ENCODE data around the gene SPSB4.

Gene SPSB4

DNA sequence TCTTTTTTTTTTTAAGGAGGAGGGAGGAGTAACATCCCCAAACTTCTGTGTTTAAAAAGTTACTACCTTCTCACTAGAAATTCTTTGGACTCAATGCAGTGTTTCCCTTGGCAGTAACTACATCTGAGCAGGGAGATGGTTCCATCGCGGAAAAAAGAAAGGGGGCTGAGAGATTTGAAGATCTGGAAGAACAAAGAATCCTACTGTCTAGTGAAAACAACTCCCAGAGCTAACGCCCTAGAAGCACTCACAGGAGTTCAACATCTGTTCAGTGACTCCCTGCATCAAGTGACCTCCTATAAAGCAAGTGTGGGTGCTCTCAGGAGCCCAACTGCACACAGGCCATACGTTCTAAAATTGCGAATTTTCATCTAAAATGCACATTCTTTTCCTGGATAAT lies 113.7 kb downstream of the SPSB4 start:
- TF ChIP-seq, protein P1, sequence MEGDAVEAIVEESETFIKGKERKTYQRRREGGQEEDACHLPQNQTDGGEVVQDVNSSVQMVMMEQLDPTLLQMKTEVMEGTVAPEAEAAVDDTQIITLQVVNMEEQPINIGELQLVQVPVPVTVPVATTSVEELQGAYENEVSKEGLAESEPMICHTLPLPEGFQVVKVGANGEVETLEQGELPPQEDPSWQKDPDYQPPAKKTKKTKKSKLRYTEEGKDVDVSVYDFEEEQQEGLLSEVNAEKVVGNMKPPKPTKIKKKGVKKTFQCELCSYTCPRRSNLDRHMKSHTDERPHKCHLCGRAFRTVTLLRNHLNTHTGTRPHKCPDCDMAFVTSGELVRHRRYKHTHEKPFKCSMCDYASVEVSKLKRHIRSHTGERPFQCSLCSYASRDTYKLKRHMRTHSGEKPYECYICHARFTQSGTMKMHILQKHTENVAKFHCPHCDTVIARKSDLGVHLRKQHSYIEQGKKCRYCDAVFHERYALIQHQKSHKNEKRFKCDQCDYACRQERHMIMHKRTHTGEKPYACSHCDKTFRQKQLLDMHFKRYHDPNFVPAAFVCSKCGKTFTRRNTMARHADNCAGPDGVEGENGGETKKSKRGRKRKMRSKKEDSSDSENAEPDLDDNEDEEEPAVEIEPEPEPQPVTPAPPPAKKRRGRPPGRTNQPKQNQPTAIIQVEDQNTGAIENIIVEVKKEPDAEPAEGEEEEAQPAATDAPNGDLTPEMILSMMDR (conservative IDR thresholded peaks at IDR 0.05; ENCODE audit: low read depth, low read length): no peak
- Histone ChIP-seq H3K27ac (no peak overlapping the region), H2AFZ (ENCODE audit: low read depth) (no peak overlapping the region), H3K79me2 (ENCODE audit: insufficient read depth, low read depth) (no peaks in the 10 kb centered on the region), H3K9ac (no peak overlapping the region), H3K4me1 (ENCODE audit: low read depth, poor library complexity, severe bottlenecking) (no peaks in the 10 kb centered on the region), H3K4me3 (IDR thresholded peaks at IDR 0.05; ENCODE audit: insufficient read depth, low read depth, low read length) (no peak overlapping the region), H3K4me2 (no peak overlapping the region), H4K20me1 (ENCODE audit: insufficient read depth) (no peaks in the 10 kb centered on the region), H3K36me3 (ENCODE audit: insufficient read depth) (no peaks in the 10 kb centered on the region), H3K27me3 (ENCODE audit: insufficient read depth, low read depth) (no peaks in the 10 kb centered on the region)

DNA sequence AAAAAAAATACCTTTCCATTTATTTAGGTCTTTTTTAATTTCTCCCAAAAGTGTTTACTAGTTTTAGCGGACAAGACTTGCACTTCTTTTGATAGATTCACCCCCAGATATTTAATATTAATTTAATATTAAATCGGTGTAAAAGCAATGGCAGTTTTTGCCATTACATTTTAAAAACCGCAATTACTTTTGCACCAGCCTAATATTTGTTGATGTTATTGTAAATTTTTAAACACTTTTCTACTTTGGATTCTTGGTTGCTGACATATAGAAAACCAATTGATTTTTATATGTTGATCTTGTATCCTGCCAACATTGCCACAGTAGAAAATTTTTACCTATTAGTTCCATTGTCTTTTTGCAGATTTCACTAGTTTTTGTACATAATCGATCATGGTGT lies 116.5 kb downstream of the SPSB4 start:
- H3K79me2 ChIP-seq (ENCODE audit: insufficient read depth, low read depth): no peaks in the 10 kb centered on the region
- H3K4me3 ChIP-seq (IDR thresholded peaks at IDR 0.05; ENCODE audit: insufficient read depth, low read depth, low read length): no peak overlapping the region
- H3K27me3 ChIP-seq (ENCODE audit: insufficient read depth, low read depth): no peaks in the 10 kb centered on the region
- no peaks in the 10 kb centered on the region for H3K36me3 ChIP-seq (ENCODE audit: insufficient read depth)
- H2AFZ ChIP-seq (ENCODE audit: low read depth): no peak overlapping the region
- TF ChIP-seq, protein P1 (conservative IDR thresholded peaks at IDR 0.05; ENCODE audit: low read depth, low read length): no peak
- H3K27ac ChIP-seq: no peak overlapping the region
- H3K9ac ChIP-seq: no peak overlapping the region
- no peaks in the 10 kb centered on the region for H3K4me1 ChIP-seq (ENCODE audit: low read depth, poor library complexity, severe bottlenecking)
- no peak overlapping the region for H3K4me2 ChIP-seq
- H4K20me1 ChIP-seq (ENCODE audit: insufficient read depth): no peaks in the 10 kb centered on the region

DNA sequence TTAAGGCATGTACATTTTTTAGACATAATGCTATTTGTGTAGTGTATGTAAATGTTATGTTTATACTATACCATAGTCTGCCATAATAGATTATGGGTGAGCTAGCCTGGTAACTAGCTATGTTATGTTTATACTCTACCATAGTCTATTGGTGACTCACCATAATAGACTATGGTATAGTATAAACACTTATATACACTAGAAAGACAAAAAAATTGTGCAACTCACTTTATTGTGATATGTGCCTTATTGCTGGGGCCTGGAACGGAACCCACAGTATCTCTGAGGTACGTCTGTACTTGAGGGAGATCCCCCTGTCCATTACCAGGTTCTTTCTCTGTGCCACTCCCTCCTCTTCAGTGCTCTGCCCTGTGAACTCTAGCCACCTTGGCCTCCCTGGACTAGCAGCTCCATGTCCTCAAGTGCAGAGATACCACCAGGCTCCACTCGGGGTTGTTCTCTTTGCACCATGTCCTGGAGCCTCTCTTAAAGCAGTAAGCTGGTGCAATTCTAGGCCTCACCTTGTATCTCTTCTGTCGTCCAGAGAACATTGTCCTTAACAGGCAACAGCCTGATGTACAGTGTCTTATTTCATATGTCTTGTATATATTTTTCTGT lies 119.6 kb downstream of the SPSB4 start:
- Histone ChIP-seq H2AFZ (ENCODE audit: low read depth) (no peak overlapping the region), H3K4me3 (IDR thresholded peaks at IDR 0.05; ENCODE audit: insufficient read depth, low read depth, low read length) (no peak overlapping the region), H4K20me1 (ENCODE audit: insufficient read depth) (no peaks in the 10 kb centered on the region), H3K79me2 (ENCODE audit: insufficient read depth, low read depth) (no peaks in the 10 kb centered on the region), H3K4me1 (ENCODE audit: low read depth, poor library complexity, severe bottlenecking) (no peaks in the 10 kb centered on the region), H3K27me3 (ENCODE audit: insufficient read depth, low read depth) (no peaks in the 10 kb centered on the region), H3K36me3 (ENCODE audit: insufficient read depth) (no peaks in the 10 kb centered on the region), H3K4me2 (no peak overlapping the region), H3K9ac (no peak overlapping the region), H3K27ac (no peak overlapping the region)
- TF ChIP-seq, protein P1 (conservative IDR thresholded peaks at IDR 0.05; ENCODE audit: low read depth, low read length): no peak

DNA sequence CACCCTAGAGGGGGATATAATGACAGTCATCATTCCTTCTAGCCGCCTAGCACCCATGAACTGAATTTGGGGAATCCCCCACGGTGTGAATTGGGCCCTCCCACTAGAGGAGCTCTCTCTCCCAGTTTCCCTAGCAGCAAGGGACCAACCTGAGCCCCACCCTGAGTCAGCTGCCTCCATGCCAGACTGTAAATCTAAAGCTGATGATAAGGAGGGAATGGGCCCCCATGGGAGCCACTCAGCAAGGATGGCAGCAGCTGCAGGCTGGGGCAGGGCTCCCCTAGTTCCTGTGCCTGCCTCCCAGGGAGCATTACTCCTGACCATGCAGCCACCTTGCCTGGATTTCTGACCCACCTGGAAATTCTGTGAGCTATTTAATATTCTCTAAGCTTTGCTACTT lies 123.5 kb downstream of the SPSB4 start:
- no peak overlapping the region for H3K9ac ChIP-seq
- H3K4me2 ChIP-seq: no peak overlapping the region
- no peak overlapping the region for H3K27ac ChIP-seq
- H2AFZ ChIP-seq (ENCODE audit: low read depth): no peak overlapping the region
- no peaks in the 10 kb centered on the region for H4K20me1 ChIP-seq (ENCODE audit: insufficient read depth)
- no peaks in the 10 kb centered on the region for H3K36me3 ChIP-seq (ENCODE audit: insufficient read depth)
- H3K4me3 ChIP-seq (IDR thresholded peaks at IDR 0.05; ENCODE audit: insufficient read depth, low read depth, low read length): no peak overlapping the region
- H3K79me2 ChIP-seq (ENCODE audit: insufficient read depth, low read depth): no peaks in the 10 kb centered on the region
- TF ChIP-seq, protein P1 (conservative IDR thresholded peaks at IDR 0.05; ENCODE audit: low read depth, low read length): no peak
- H3K4me1 ChIP-seq (ENCODE audit: low read depth, poor library complexity, severe bottlenecking): no peaks in the 10 kb centered on the region
- H3K27me3 ChIP-seq (ENCODE audit: insufficient read depth, low read depth): no peaks in the 10 kb centered on the region
